Thoracic aorta (tissue), 2 donors: ENCODE data around the gene GRK2. TPM values are rescaled to one million over a fixed set of nuclear protein-coding genes. Genes with fewer than 3 reads are reported as not detected.

Experiments
- ATAC-seq: fragments of 150-250 bp; one replicate; pipeline ENCODE4 v1.8.0; 2017; ENCODE audit warnings: low read depth; ENCODE audit not compliant: insufficient number of reproducible peaks, low FRiP score
- DNase-seq: peaks from one replicate; pipeline ENCODE4 v3.0.0-alpha.2; 2020; ENCODE audit warnings: low spot score
- H3K27ac ChIP-seq, 2 donors: fragments of 200-600 bp; sonication (generic); 1 replicate in 1 of 2; 2 replicates in 1 of 2; pipeline ENCODE4 v1.5.1; 2016; ENCODE audit warnings: mild to moderate bottlenecking in 2 of 2, moderate library complexity in 2 of 2
- H3K27me3 ChIP-seq: fragments of 200-600 bp; sonication (generic); replicated peaks from 2 replicates; pipeline ENCODE4 v1.6.0; 2016; ENCODE audit warnings: mild to moderate bottlenecking; ENCODE audit not compliant: insufficient read depth
- H3K36me3 ChIP-seq: fragments of 200-600 bp; sonication (generic); one replicate; pipeline ENCODE4 v1.5.1; 2016
- H3K4me1 ChIP-seq, 2 donors: fragments of 200-600 bp; sonication (generic); 1 replicate in 1 of 2; 2 replicates in 1 of 2; pipeline versions ENCODE4 v1.5.1 to v1.6.0; 2016; ENCODE audit warnings: low read depth in 2 of 2, mild to moderate bottlenecking in 1 of 2; ENCODE audit not compliant: control insufficient read depth in 1 of 2
- H3K4me3 ChIP-seq: fragments of 200-600 bp; sonication (generic); 2 replicates; pipeline ENCODE4 v1.5.1; 2016; ENCODE audit warnings: mild to moderate bottlenecking
- H3K9me3 ChIP-seq: fragments of 200-600 bp; sonication (generic); 2 replicates; pipeline ENCODE4 v1.5.1; 2016
- total RNA-seq, 2 donors: library from RNA; depleted of rRNA; stranded (reverse); fragments of >200 nt; gene quantifications; one replicate each; pipeline versions ENCODE4 v1.1.0 to v1.2.3, GENCODE V29; 2016
- TF ChIP-seq, protein P1 (sequence below): fragments of 200-600 bp; sonication (generic); IDR thresholded peaks from one replicate; pipeline ENCODE4 v1.5.1; 2019; ENCODE audit warnings: antibody characterized with exemption

Gene GRK2
- total RNA-seq, 2 donors from 2014 or later = 72.8 to 85.2 TPM

DNA sequence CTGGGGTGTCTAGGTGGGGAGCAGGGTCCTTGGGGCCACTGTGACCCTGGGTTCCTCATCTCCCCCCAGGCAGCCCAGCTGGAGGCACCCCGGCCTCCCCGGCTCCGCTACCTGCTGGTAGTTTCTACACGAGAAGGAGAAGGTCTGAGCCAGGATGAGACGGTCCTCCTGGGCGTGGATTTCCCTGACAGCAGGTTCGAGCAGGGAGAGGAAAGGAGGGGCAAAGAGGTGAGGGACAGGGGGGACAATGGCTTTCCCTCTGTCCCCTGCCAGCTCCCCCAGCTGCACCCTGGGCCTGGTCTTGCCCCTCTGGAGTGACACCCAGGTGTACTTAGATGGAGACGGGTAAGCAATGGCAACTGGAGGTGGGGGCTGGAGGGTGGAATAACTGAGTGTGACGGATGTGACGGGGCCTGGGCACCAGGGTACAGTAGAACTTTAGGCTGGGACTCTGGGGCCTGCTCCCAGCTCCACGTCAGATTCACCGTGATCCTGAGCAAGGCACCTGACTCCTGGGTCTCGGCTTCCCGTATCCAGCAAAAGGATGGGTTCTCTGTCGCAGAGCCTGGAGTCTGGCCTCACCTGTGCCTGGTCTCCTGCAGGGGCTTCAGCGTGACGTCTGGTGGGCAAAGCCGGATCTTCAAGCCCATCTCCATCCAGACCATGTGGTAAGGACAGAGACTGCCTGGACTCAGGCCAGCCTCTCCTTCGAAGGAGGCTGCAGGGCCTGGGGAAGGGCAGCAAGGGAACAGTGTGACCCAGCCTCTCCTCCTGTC is 40.7 kb downstream of the GRK2 start:
- Histone ChIP-seq H3K4me1 (peaks cover 11 to 22% of the 10 kb centered on the region in 2 donors), H3K4me3 (no peak overlapping the region), H3K27ac (no peak overlapping the region), H3K36me3 (peaks cover 25% of the 10 kb centered on the region), H3K9me3 (no peaks in the 10 kb centered on the region), H3K27me3 (no peaks in the 10 kb centered on the region)
- DNase-seq (no peak), ATAC-seq (no peak)
- TF ChIP-seq, protein P1, sequence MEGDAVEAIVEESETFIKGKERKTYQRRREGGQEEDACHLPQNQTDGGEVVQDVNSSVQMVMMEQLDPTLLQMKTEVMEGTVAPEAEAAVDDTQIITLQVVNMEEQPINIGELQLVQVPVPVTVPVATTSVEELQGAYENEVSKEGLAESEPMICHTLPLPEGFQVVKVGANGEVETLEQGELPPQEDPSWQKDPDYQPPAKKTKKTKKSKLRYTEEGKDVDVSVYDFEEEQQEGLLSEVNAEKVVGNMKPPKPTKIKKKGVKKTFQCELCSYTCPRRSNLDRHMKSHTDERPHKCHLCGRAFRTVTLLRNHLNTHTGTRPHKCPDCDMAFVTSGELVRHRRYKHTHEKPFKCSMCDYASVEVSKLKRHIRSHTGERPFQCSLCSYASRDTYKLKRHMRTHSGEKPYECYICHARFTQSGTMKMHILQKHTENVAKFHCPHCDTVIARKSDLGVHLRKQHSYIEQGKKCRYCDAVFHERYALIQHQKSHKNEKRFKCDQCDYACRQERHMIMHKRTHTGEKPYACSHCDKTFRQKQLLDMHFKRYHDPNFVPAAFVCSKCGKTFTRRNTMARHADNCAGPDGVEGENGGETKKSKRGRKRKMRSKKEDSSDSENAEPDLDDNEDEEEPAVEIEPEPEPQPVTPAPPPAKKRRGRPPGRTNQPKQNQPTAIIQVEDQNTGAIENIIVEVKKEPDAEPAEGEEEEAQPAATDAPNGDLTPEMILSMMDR = no peak

DNA sequence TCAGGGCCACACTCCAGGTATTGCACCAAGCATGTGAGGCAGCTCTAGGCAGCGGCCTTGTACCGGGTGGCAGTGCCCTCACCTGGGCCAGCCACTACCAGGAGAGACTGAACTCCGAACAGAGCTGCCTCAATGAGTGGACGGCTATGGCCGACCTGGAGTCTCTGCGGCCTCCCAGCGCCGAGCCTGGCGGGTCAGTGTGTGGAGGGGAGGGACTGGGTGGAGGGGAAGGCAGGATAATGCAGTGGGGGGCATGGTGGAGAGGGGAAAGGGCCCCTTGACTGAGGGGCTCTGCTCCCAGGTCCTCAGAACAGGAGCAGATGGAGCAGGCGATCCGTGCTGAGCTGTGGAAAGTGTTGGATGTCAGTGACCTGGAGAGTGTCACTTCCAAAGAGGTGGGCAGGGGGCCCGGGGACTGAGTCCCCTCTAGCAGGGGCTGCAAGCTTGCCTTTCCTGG is 41.3 kb downstream of the GRK2 start:
- TF ChIP-seq, protein P1 = no peak
- DNase-seq = no peak

DNA sequence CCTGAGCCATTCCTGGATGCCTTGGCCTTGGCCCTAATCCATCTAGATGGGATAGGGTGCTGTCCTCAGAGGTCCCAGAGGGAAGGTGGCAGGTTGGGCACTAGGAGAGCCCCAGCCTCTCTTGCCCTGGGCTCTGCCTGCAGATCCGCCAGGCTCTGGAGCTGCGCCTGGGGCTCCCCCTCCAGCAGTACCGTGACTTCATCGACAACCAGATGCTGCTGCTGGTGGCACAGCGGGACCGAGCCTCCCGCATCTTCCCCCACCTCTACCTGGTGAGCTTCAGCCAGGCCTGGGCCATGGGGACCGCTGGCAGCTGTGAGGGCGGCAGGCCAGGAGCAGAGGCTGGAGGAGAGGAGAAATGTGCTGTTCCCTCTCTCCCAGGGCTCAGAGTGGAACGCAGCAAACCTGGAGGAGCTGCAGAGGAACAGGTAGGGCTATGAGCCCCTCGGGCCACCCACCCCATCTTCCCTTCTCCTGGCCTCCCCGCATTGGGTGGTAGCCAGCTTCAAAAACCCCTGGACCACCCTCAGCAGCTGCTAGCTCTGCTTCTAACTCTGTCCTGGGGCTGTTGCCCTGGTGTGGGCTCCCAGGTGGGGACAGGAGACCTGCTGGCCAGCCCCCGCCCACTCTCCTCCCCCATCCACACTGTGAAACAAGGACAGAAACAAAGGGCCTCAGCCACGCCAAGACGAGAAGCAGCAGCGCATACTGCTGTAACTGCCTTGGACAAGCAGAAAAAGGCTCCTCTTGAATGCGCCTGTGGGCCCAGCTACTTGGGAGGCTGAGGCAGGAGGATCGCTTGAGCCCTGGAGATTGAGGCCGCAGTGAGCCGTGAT is 42.0 kb downstream of the GRK2 start:
- no peaks in the 10 kb centered on the region for H3K9me3 ChIP-seq
- peaks cover 5 to 11% of the 10 kb centered on the region in 2 donors for H3K4me1 ChIP-seq
- H3K27me3 ChIP-seq = no peaks in the 10 kb centered on the region
- no peak for DNase-seq
- ATAC-seq = no peak
- no peak overlapping the region for H3K4me3 ChIP-seq
- H3K27ac ChIP-seq = no peak overlapping the region
- H3K36me3 ChIP-seq = peaks cover 22% of the 10 kb centered on the region
- TF ChIP-seq, protein P1 = no peak

More for the DNA sequence above, 41.3 kb downstream of the GRK2 start:
- H3K4me3 ChIP-seq = no peak overlapping the region
- peaks cover 8 to 17% of the 10 kb centered on the region in 2 donors for H3K4me1 ChIP-seq
- no peak for ATAC-seq
- H3K36me3 ChIP-seq = peaks cover 22% of the 10 kb centered on the region
- no peaks in the 10 kb centered on the region for H3K9me3 ChIP-seq
- H3K27me3 ChIP-seq = no peaks in the 10 kb centered on the region
- no peak overlapping the region for H3K27ac ChIP-seq

GRCh38 chr11:67309166-67309565 is 42.9 kb downstream of the GRK2 start:
- no peaks in the 10 kb centered on the region for H3K9me3 ChIP-seq
- TF ChIP-seq, protein P1 = no peak
- H3K4me1 ChIP-seq = peaks cover 5 to 9% of the 10 kb centered on the region in 2 donors
- no peak overlapping the region for H3K27ac ChIP-seq
- H3K27me3 ChIP-seq = no peaks in the 10 kb centered on the region
- peaks cover 22% of the 10 kb centered on the region for H3K36me3 ChIP-seq
- ATAC-seq (no peak), DNase-seq (no peak)
- no peak overlapping the region for H3K4me3 ChIP-seq

DNA sequence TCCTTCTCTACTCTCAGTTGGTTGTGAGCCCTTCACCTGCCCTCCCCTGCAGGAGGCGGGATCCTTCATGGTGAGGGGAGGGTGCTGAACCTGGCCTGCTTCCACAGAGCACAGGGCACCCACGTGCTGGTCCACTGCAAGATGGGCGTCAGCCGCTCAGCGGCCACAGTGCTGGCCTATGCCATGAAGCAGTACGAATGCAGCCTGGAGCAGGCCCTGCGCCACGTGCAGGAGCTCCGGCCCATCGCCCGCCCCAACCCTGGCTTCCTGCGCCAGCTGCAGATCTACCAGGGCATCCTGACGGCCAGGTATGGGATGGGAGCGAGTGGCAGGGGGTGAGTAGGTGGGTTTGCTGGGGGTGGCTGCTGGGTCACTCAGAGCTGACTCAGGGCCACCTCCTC is 43.4 kb downstream of the GRK2 start:
- DNase-seq (no peak), ATAC-seq (no peak)
- peaks cover 22% of the 10 kb centered on the region for H3K36me3 ChIP-seq

More for the DNA sequence above, 43.4 kb downstream of the GRK2 start:
- Histone ChIP-seq H3K27me3 (no peaks in the 10 kb centered on the region), H3K9me3 (no peaks in the 10 kb centered on the region), H3K4me3 (no peak overlapping the region), H3K27ac (no peak overlapping the region), H3K4me1 (peaks cover 0 to 4% of the 10 kb centered on the region in 2 donors)
- TF ChIP-seq, protein P1 = no peak
